WTC11 (cell line): ENCODE measurements around the gene ZBTB20. TPM values are rescaled to one million over a fixed set of nuclear protein-coding genes. Genes with fewer than 3 reads are reported as not detected.

Experiments used
- ATAC-seq: fragments of 200-7000 bp; cut with Tn5 transposase; 2 replicates; pipeline ENCODE4 v1.10.0; 2021; ENCODE audit warnings: mild to moderate bottlenecking, moderate library complexity
- CTCF ChIA-PET: fragments of 300-600 bp; sonication (Branson Sonifier 250); formaldehyde crosslinking; loops from one replicate; lab custom pipeline; 2021; ENCODE audit warnings: antibody characterized with exemption; lab: Charles Lee
- POLR2A ChIA-PET: fragments of 350-600 bp; sonication (Branson Sonifier 250); formaldehyde crosslinking; loops from one replicate; lab custom pipeline; 2021; ENCODE audit warnings: antibody characterized with exemption; lab: Charles Lee
- DNase-seq: peaks from one replicate; pipeline ENCODE4 v3.0.0; 2021; ENCODE audit warnings: low spot score
- H3K27ac Mint-ChIP-seq: 2 replicates; pipeline ENCODE4 v1.8.0; 2021; ENCODE audit warnings: mixed read lengths
- H3K27me3 Mint-ChIP-seq: 2 replicates; pipeline ENCODE4 v1.8.0; 2021; ENCODE audit warnings: low read depth, mild to moderate bottlenecking, moderate library complexity, mixed read lengths
- H3K36me3 Mint-ChIP-seq: 2 replicates; pipeline ENCODE4 v1.8.0; 2021; ENCODE audit warnings: mixed read lengths
- H3K4me1 Mint-ChIP-seq: 2 replicates; pipeline ENCODE4 v1.8.0; 2022; ENCODE audit warnings: mixed read lengths
- H3K4me3 Mint-ChIP-seq: 2 replicates; pipeline ENCODE4 v1.8.0; 2021; ENCODE audit warnings: mild to moderate bottlenecking, moderate library complexity, mixed read lengths
- H3K9me3 Mint-ChIP-seq: 2 replicates; pipeline ENCODE4 v1.8.0; 2021; ENCODE audit warnings: mixed read lengths
- AFF4 ChIP-seq: sonication (generic); formaldehyde crosslinking; IDR thresholded peaks from 2 replicates; pipeline ENCODE4 v1.8.1; 2023; ENCODE audit warnings: mild to moderate bottlenecking, missing genetic modification reagents, borderline replicate concordance
- ATF3 ChIP-seq: sonication (generic); formaldehyde crosslinking; conservative IDR thresholded peaks from 2 replicates; pipeline ENCODE4 v1.8.1; 2022; ENCODE audit warnings: mild to moderate bottlenecking, missing genetic modification reagents
- ATF6 ChIP-seq: sonication (generic); formaldehyde crosslinking; IDR thresholded peaks from 2 replicates; pipeline ENCODE4 v1.8.1; 2023; ENCODE audit warnings: mild to moderate bottlenecking, missing genetic modification reagents
- CBFB ChIP-seq: sonication (generic); formaldehyde crosslinking; IDR thresholded peaks from 2 replicates; pipeline ENCODE4 v1.8.1; 2022; ENCODE audit warnings: mild to moderate bottlenecking, low read depth, missing genetic modification reagents
- CTCF ChIP-seq: fragments of 200-600 bp; IDR thresholded peaks from 2 replicates; pipeline ENCODE4 v1.8.0; 2022; ENCODE audit warnings: antibody characterized with exemption
- E2F1 ChIP-seq: sonication (generic); formaldehyde crosslinking; IDR thresholded peaks from 2 replicates; pipeline ENCODE4 v1.8.0; 2022; ENCODE audit warnings: mild to moderate bottlenecking, missing genetic modification reagents
- GTF2I ChIP-seq: fragments of 250-450 bp; sonication (Bioruptor Pico); conservative IDR thresholded peaks from 2 replicates; pipeline ENCODE4 v1.4.0; 2021; ENCODE audit warnings: mild to moderate bottlenecking
- HMGA2 ChIP-seq: fragments of 250-450 bp; sonication (Bioruptor Pico); IDR thresholded peaks from 2 replicates; pipeline ENCODE4 v1.4.0; 2021; ENCODE audit warnings: mild to moderate bottlenecking, moderate library complexity
- IRF1 ChIP-seq: sonication (generic); formaldehyde crosslinking; IDR thresholded peaks from 2 replicates; pipeline ENCODE4 v1.8.0; 2023; ENCODE audit warnings: missing genetic modification reagents
- IRF2 ChIP-seq: sonication (generic); formaldehyde crosslinking; IDR thresholded peaks from 2 replicates; pipeline ENCODE4 v1.8.0; 2022; ENCODE audit warnings: low read depth, missing genetic modification reagents, borderline replicate concordance
- JAZF1 ChIP-seq: fragments of 250-450 bp; sonication (Bioruptor Pico); IDR thresholded peaks from 2 replicates; pipeline ENCODE4 v1.9.0; 2021; ENCODE audit warnings: moderate library complexity, mild to moderate bottlenecking, inconsistent platforms
- MYBL2 ChIP-seq: sonication (generic); formaldehyde crosslinking; IDR thresholded peaks from 2 replicates; pipeline ENCODE4 v1.8.1; 2023; ENCODE audit warnings: mild to moderate bottlenecking, moderate library complexity, missing genetic modification reagents
- NFATC4 ChIP-seq: fragments of 250-450 bp; sonication (Bioruptor Pico); IDR thresholded peaks from 2 replicates; pipeline ENCODE4 v1.9.0; 2021; ENCODE audit warnings: mild to moderate bottlenecking
- NFYB ChIP-seq: sonication (generic); formaldehyde crosslinking; conservative IDR thresholded peaks from 2 replicates; pipeline ENCODE4 v1.8.0; 2022; ENCODE audit warnings: low read depth, missing genetic modification reagents
- RORB ChIP-seq: fragments of 250-450 bp; sonication (Bioruptor Pico); IDR thresholded peaks from 2 replicates; pipeline ENCODE4 v1.9.0; 2021; ENCODE audit warnings: mild to moderate bottlenecking
- SMAD3 ChIP-seq: sonication (generic); formaldehyde crosslinking; IDR thresholded peaks from 2 replicates; pipeline ENCODE4 v1.8.0; 2022; ENCODE audit warnings: missing genetic modification reagents, mild to moderate bottlenecking, borderline replicate concordance
- SMAD4 ChIP-seq: sonication (generic); formaldehyde crosslinking; IDR thresholded peaks from 2 replicates; pipeline ENCODE4 v1.8.0; 2022; ENCODE audit warnings: mild to moderate bottlenecking, missing genetic modification reagents
- TEAD4 ChIP-seq: sonication (generic); formaldehyde crosslinking; IDR thresholded peaks from 2 replicates; pipeline ENCODE4 v1.8.0; 2022; ENCODE audit warnings: mild to moderate bottlenecking, missing genetic modification reagents
- ZNF263 ChIP-seq: sonication (generic); formaldehyde crosslinking; IDR thresholded peaks from 2 replicates; pipeline ENCODE4 v1.8.1; 2022; ENCODE audit warnings: low read depth, mild to moderate bottlenecking, moderate library complexity, missing genetic modification reagents
- ZNF317 ChIP-seq: sonication (generic); formaldehyde crosslinking; IDR thresholded peaks from 2 replicates; pipeline ENCODE4 v1.8.1; 2023; ENCODE audit warnings: low read depth, mild to moderate bottlenecking, moderate library complexity, missing genetic modification reagents, borderline replicate concordance
- ZNF416 ChIP-seq: fragments of 250-450 bp; sonication (Bioruptor Pico); IDR thresholded peaks from 2 replicates; pipeline ENCODE4 v1.9.0; 2021; ENCODE audit warnings: mild to moderate bottlenecking, inconsistent platforms
- ZNF671 ChIP-seq: fragments of 250-450 bp; sonication (Bioruptor Pico); IDR thresholded peaks from 2 replicates; pipeline ENCODE4 v1.8.0; 2021; ENCODE audit warnings: mild to moderate bottlenecking
- total RNA-seq: library from RNA; stranded (reverse); gene quantifications from 3 replicates; pipeline ENCODE4 v1.2.3, GENCODE V29; 2021

ZBTB20 gene
- total RNA-seq, 1 experiment from 2014 or later: 1.5 TPM

GRCh38 chr3:114942773-114943172 is 204.3 kb downstream of the ZBTB20 start:
- Mint-ChIP-seq H3K27ac (peak overlapping the region; percentile 50; the same call in 1 of the 2 replicates), H3K27me3 (no peaks in the 10 kb centered on the region), H3K36me3 (no peaks in the 10 kb centered on the region), H3K4me1 (no peaks in the 10 kb centered on the region), H3K9me3 (peaks cover 4% of the 10 kb centered on the region), H3K4me3 (no peak overlapping the region)
- POLR2A ChIA-PET: no interaction called here
- DNase-seq (no peak), ATAC-seq (no peak)
- no peak for TF ChIP-seq E2F1 (CRISPR knock-in tag)
- no peak for TF ChIP-seq NFYB (CRISPR knock-in tag)
- no peak for TF ChIP-seq ZNF671 (CRISPR knock-in tag)
- no peak for TF ChIP-seq ZNF263
- TF ChIP-seq TEAD4: no peak
- no peak for TF ChIP-seq RORB (CRISPR knock-in tag)
- TF ChIP-seq CTCF: no peak
- TF ChIP-seq SMAD3 (CRISPR knock-in tag): no peak
- TF ChIP-seq IRF1: no peak
- no peak for TF ChIP-seq SMAD4
- no peak for TF ChIP-seq ZNF317
- no peak for TF ChIP-seq IRF2 (CRISPR knock-in tag)
- no peak for TF ChIP-seq CBFB (CRISPR knock-in tag)
- no peak for TF ChIP-seq ATF6
- no peak for TF ChIP-seq ZNF416 (CRISPR knock-in tag)
- TF ChIP-seq HMGA2 (CRISPR knock-in tag): no peak
- no peak for TF ChIP-seq GTF2I (CRISPR knock-in tag)
- TF ChIP-seq JAZF1 (CRISPR knock-in tag): no peak
- CTCF ChIA-PET: no interaction called here

- Mint-ChIP-seq H3K36me3 (no peaks in the 10 kb centered on the region), H3K9me3 (peaks cover 4% of the 10 kb centered on the region), H3K4me3 (no peak overlapping the region), H3K4me1 (no peaks in the 10 kb centered on the region), H3K27ac (no peak overlapping the region), H3K27me3 (no peaks in the 10 kb centered on the region)
- no peak for ATAC-seq
- ChIA-PET POLR2A (no interaction called here), CTCF (no interaction called here)
- DNase-seq: no peak
- TF ChIP-seq ATF3 (CRISPR knock-in tag) (no peak), AFF4 (CRISPR knock-in tag) (no peak), CTCF (no peak), GTF2I (CRISPR knock-in tag) (no peak), MYBL2 (CRISPR knock-in tag) (no peak), NFATC4 (no peak), HMGA2 (CRISPR knock-in tag) (no peak), NFYB (CRISPR knock-in tag) (no peak)
Observed at GRCh38 chr3:114941626-114942309, 205.3 kb downstream of the ZBTB20 start.
